Uterus (tissue), 2 donors: Measurements from ENCODE around the gene HARBI1.

Experiments used
- POLR2A ChIP-seq, 2 donors: fragments of 450-650 bp; IDR thresholded peaks; one replicate each; pipeline ENCODE4 v1.6.1; 2016; ENCODE audit warnings: antibody characterized with exemption in 2 of 2, mild to moderate bottlenecking in 1 of 2, moderate library complexity in 1 of 2
- TF ChIP-seq, protein P1 (sequence below), 4 experiments: fragments of 200-600 bp in 2 of 4; fragments of 450-650 bp in 2 of 4; sonication (generic) in 2 of 4; IDR thresholded peaks; one replicate each; pipeline ENCODE4 v1.5.1; 2016 to 2019; ENCODE audit warnings: antibody characterized with exemption in 4 of 4, mild to moderate bottlenecking in 2 of 4, moderate library complexity in 1 of 4

DNA sequence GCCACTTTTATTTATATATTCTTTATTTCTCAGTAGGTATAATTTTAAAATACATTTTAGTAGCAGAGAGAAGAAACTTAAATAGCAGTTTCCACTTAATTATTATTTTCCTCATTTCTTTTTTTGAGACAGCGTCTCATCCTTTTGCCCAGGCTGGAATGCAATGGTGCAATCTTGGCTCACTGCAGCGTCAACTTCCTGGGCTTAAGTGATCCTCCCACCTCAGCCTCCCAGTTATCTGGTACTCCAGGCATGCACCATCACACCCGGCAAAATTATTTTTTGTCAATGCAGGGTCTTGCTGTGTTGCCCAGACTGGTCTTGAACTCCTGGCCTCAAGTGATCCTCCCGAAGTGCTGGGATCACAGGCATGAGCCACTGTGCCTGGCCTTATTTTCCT lies 38.6 kb upstream of the HARBI1 start:
- TF ChIP-seq, protein P1, sequence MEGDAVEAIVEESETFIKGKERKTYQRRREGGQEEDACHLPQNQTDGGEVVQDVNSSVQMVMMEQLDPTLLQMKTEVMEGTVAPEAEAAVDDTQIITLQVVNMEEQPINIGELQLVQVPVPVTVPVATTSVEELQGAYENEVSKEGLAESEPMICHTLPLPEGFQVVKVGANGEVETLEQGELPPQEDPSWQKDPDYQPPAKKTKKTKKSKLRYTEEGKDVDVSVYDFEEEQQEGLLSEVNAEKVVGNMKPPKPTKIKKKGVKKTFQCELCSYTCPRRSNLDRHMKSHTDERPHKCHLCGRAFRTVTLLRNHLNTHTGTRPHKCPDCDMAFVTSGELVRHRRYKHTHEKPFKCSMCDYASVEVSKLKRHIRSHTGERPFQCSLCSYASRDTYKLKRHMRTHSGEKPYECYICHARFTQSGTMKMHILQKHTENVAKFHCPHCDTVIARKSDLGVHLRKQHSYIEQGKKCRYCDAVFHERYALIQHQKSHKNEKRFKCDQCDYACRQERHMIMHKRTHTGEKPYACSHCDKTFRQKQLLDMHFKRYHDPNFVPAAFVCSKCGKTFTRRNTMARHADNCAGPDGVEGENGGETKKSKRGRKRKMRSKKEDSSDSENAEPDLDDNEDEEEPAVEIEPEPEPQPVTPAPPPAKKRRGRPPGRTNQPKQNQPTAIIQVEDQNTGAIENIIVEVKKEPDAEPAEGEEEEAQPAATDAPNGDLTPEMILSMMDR (IDR thresholded peaks at IDR 0.05): no peak
- TF ChIP-seq POLR2A (IDR thresholded peaks at IDR 0.05): no peak
